K562 (cell line): Measurements from ENCODE around the gene CDKN2D.

ENCODE experiments used
- EZH2 ChIP-seq: IDR thresholded peaks from 2 replicates; pipeline ENCODE4 v1.6.1; 2012; ENCODE audit warnings: low read depth, mild to moderate bottlenecking, inconsistent platforms, low read length, borderline replicate concordance
- FOXA1 ChIP-seq: fragments of 450-650 bp; IDR thresholded peaks from 2 replicates; pipeline ENCODE4 v1.6.1; 2016; ENCODE audit warnings: mild to moderate bottlenecking, borderline replicate concordance
- HDAC1 ChIP-seq, 2 experiments: fragments of 450-650 bp; IDR thresholded peaks; 2 replicates each; pipeline ENCODE4 v1.6.1; 2016 to 2017; ENCODE audit warnings: inconsistent platforms in 1 of 2, mild to moderate bottlenecking in 1 of 2, moderate library complexity in 1 of 2
- POLR2A ChIP-seq: fragments of 450-650 bp; conservative IDR thresholded peaks from 2 replicates; pipeline ENCODE4 v1.6.1; 2016
- SIN3A ChIP-seq, 2 experiments: fragments of 150-350 bp in 1 of 2; IDR thresholded peaks; 2 replicates each; pipeline ENCODE4 v1.6.1; 2011 to 2016; ENCODE audit warnings: borderline replicate concordance in 2 of 2, low read depth in 2 of 2, low read length in 2 of 2, mild to moderate bottlenecking in 2 of 2, moderate library complexity in 2 of 2; ENCODE audit not compliant: control insufficient read depth in 1 of 2
- SMARCE1 ChIP-seq: fragments of 450-650 bp; IDR thresholded peaks from 2 replicates; pipeline ENCODE4 v1.7.1; 2016; ENCODE audit warnings: mild to moderate bottlenecking
- ZFP30 ChIP-seq: fragments of 250-450 bp; sonication (Bioruptor Pico); IDR thresholded peaks from 2 replicates; pipeline ENCODE4 v1.8.0; 2022; ENCODE audit warnings: moderate library complexity, mild to moderate bottlenecking, inconsistent platforms, borderline replicate concordance
- ZFX ChIP-seq: sonication (generic); formaldehyde crosslinking; IDR thresholded peaks from 2 replicates; pipeline ENCODE4 v1.8.0; 2022; ENCODE audit warnings: mild to moderate bottlenecking, missing genetic modification reagents, moderate library complexity
- TF ChIP-seq, protein P1 (sequence below): sonication (generic); formaldehyde crosslinking; IDR thresholded peaks from 2 replicates; pipeline ENCODE4 v1.5.0; 2020; ENCODE audit warnings: missing genetic modification reagents
- TF ChIP-seq, protein P2 (sequence below): IDR thresholded peaks from 2 replicates; pipeline ENCODE4 v1.6.1; 2011; ENCODE audit not compliant: insufficient read length; ENCODE audit errors: extremely low read depth
- TF ChIP-seq, protein P3 (sequence below): fragments of 250-450 bp; sonication (Bioruptor Pico); IDR thresholded peaks from 2 replicates; pipeline ENCODE4 v1.8.0; 2021; ENCODE audit warnings: borderline replicate concordance, mild to moderate bottlenecking, moderate library complexity; ENCODE audit not compliant: poor library complexity, severe bottlenecking
- TF ChIP-seq, protein P4 (sequence below): sonication (generic); formaldehyde crosslinking; IDR thresholded peaks from 2 replicates; pipeline ENCODE4 v1.8.0; 2022; ENCODE audit warnings: missing genetic modification reagents, mild to moderate bottlenecking, borderline replicate concordance
- TF ChIP-seq, protein P5 (sequence below), 3 experiments: IDR thresholded peaks in 2 of 3; conservative IDR thresholded peaks in 1 of 3; 2 replicates each; pipeline ENCODE4 v1.5.1; 2011 to 2012; ENCODE audit warnings: low read length in 3 of 3, mild to moderate bottlenecking in 3 of 3, control low read depth in 2 of 3, improper control_type of control experiment in 1 of 3, inconsistent platforms in 1 of 3, low read depth in 1 of 3, mixed read lengths in 1 of 3, moderate library complexity in 1 of 3; ENCODE audit not compliant: insufficient read depth in 2 of 3
- TF ChIP-seq, protein P6 (sequence below): sonication (generic); formaldehyde crosslinking; IDR thresholded peaks from 2 replicates; pipeline ENCODE4 v1.8.0; 2022; ENCODE audit warnings: missing genetic modification reagents, mild to moderate bottlenecking, borderline replicate concordance

DNA sequence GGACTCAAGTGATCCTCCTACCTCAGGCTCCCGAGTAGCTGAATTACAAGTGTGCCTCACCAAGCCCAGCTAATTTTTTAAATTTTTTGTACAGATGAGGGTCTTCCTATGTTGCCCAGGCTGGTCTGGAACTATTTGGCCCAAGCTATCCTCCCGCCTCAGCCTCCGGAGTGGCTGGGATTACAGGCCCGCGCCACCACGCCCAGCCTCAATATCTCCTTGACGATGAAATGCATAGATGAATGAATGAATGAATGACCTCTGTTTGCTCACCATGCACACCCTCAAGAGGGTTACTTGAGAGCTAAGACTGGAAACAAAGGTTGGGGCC lies 33.2 kb upstream of the CDKN2D start:
- TF ChIP-seq, protein P1, sequence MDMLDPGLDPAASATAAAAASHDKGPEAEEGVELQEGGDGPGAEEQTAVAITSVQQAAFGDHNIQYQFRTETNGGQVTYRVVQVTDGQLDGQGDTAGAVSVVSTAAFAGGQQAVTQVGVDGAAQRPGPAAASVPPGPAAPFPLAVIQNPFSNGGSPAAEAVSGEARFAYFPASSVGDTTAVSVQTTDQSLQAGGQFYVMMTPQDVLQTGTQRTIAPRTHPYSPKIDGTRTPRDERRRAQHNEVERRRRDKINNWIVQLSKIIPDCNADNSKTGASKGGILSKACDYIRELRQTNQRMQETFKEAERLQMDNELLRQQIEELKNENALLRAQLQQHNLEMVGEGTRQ (CRISPR knock-in tag): no peak
- TF ChIP-seq SIN3A (IDR thresholded peaks at IDR 0.05; ENCODE audit: borderline replicate concordance in 2 of 2, control insufficient read depth in 1 of 2, low read depth in 2 of 2, low read length in 2 of 2) (no peak), HDAC1 (IDR thresholded peaks at IDR 0.05) (no peak), ZFX (CRISPR knock-in tag) (no peak), SMARCE1 (no peak), POLR2A (no peak), FOXA1 (no peak), EZH2 (no peak), ZFP30 (CRISPR knock-in tag) (no peak)
- TF ChIP-seq, protein P2, sequence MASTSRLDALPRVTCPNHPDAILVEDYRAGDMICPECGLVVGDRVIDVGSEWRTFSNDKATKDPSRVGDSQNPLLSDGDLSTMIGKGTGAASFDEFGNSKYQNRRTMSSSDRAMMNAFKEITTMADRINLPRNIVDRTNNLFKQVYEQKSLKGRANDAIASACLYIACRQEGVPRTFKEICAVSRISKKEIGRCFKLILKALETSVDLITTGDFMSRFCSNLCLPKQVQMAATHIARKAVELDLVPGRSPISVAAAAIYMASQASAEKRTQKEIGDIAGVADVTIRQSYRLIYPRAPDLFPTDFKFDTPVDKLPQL: no peak
- TF ChIP-seq, protein P3, sequence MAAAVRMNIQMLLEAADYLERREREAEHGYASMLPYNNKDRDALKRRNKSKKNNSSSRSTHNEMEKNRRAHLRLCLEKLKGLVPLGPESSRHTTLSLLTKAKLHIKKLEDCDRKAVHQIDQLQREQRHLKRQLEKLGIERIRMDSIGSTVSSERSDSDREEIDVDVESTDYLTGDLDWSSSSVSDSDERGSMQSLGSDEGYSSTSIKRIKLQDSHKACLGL (CRISPR knock-in tag): no peak
- TF ChIP-seq, protein P4, sequence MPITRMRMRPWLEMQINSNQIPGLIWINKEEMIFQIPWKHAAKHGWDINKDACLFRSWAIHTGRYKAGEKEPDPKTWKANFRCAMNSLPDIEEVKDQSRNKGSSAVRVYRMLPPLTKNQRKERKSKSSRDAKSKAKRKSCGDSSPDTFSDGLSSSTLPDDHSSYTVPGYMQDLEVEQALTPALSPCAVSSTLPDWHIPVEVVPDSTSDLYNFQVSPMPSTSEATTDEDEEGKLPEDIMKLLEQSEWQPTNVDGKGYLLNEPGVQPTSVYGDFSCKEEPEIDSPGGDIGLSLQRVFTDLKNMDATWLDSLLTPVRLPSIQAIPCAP: no peak
- TF ChIP-seq, protein P5, sequence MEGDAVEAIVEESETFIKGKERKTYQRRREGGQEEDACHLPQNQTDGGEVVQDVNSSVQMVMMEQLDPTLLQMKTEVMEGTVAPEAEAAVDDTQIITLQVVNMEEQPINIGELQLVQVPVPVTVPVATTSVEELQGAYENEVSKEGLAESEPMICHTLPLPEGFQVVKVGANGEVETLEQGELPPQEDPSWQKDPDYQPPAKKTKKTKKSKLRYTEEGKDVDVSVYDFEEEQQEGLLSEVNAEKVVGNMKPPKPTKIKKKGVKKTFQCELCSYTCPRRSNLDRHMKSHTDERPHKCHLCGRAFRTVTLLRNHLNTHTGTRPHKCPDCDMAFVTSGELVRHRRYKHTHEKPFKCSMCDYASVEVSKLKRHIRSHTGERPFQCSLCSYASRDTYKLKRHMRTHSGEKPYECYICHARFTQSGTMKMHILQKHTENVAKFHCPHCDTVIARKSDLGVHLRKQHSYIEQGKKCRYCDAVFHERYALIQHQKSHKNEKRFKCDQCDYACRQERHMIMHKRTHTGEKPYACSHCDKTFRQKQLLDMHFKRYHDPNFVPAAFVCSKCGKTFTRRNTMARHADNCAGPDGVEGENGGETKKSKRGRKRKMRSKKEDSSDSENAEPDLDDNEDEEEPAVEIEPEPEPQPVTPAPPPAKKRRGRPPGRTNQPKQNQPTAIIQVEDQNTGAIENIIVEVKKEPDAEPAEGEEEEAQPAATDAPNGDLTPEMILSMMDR (IDR thresholded peaks at IDR 0.05 in 2 of 3, conservative IDR thresholded peaks at IDR 0.05 in 1 of 3; ENCODE audit: insufficient read depth in 2 of 3, low read depth in 1 of 3, low read length in 3 of 3): no peak
- TF ChIP-seq, protein P6, sequence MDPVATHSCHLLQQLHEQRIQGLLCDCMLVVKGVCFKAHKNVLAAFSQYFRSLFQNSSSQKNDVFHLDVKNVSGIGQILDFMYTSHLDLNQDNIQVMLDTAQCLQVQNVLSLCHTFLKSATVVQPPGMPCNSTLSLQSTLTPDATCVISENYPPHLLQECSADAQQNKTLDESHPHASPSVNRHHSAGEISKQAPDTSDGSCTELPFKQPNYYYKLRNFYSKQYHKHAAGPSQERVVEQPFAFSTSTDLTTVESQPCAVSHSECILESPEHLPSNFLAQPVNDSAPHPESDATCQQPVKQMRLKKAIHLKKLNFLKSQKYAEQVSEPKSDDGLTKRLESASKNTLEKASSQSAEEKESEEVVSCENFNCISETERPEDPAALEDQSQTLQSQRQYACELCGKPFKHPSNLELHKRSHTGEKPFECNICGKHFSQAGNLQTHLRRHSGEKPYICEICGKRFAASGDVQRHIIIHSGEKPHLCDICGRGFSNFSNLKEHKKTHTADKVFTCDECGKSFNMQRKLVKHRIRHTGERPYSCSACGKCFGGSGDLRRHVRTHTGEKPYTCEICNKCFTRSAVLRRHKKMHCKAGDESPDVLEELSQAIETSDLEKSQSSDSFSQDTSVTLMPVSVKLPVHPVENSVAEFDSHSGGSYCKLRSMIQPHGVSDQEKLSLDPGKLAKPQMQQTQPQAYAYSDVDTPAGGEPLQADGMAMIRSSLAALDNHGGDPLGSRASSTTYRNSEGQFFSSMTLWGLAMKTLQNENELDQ: no peak
